Measurements from ENCODE around the gene CPPED1. TPM values are rescaled to one million over a fixed set of nuclear protein-coding genes. Genes with fewer than 3 reads are reported as not detected.

The CPPED1 gene
- total RNA-seq, 2 donors from 2014 or later = 14.8 to 38.4 TPM

DNA sequence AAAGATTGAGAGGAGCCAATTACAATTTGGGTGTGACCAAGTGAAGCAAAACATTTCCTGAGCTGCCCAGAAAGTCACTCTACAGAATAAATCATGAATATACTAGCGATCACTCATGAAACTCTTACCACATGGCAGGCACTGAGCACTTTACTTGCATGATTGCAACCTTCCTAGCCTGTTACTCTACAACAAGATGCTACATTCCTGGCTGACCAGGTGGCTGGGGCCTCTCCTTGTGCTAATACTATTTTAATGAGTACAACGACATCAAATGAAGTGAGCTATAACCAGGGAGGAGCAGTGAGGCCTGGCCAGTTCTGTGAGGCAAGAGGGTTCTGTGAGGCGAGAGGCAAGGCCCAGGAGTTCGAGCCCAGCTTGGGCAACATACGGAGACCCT is 75.2 kb downstream of the CPPED1 start:
- no peaks in the 10 kb centered on the region for H3K36me3 ChIP-seq
- no peaks in the 10 kb centered on the region for H3K27me3 ChIP-seq (replicated peaks; ENCODE audit: insufficient read depth)
- ATAC-seq (ENCODE audit: insufficient number of reproducible peaks, low FRiP score, low read depth) (no peak), DNase-seq (ENCODE audit: low spot score) (no peak)
- TF ChIP-seq, protein P1, sequence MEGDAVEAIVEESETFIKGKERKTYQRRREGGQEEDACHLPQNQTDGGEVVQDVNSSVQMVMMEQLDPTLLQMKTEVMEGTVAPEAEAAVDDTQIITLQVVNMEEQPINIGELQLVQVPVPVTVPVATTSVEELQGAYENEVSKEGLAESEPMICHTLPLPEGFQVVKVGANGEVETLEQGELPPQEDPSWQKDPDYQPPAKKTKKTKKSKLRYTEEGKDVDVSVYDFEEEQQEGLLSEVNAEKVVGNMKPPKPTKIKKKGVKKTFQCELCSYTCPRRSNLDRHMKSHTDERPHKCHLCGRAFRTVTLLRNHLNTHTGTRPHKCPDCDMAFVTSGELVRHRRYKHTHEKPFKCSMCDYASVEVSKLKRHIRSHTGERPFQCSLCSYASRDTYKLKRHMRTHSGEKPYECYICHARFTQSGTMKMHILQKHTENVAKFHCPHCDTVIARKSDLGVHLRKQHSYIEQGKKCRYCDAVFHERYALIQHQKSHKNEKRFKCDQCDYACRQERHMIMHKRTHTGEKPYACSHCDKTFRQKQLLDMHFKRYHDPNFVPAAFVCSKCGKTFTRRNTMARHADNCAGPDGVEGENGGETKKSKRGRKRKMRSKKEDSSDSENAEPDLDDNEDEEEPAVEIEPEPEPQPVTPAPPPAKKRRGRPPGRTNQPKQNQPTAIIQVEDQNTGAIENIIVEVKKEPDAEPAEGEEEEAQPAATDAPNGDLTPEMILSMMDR (IDR thresholded peaks at IDR 0.05) = no peak
- H3K9me3 ChIP-seq = peaks cover 15% of the 10 kb centered on the region
- H3K4me1 ChIP-seq (ENCODE audit: control insufficient read depth in 1 of 2, low read depth in 2 of 2) = peaks cover 0 to 8% of the 10 kb centered on the region in 2 donors
- H3K27ac ChIP-seq = no peak overlapping the region
- H3K4me3 ChIP-seq = no peak overlapping the region

GRCh38 chr16:12724226-12724625 is 79.5 kb downstream of the CPPED1 start:
- ATAC-seq (ENCODE audit: insufficient number of reproducible peaks, low FRiP score, low read depth) = no peak
- TF ChIP-seq, protein P1 (IDR thresholded peaks at IDR 0.05) = no peak
- DNase-seq (ENCODE audit: low spot score) = no peak

DNA sequence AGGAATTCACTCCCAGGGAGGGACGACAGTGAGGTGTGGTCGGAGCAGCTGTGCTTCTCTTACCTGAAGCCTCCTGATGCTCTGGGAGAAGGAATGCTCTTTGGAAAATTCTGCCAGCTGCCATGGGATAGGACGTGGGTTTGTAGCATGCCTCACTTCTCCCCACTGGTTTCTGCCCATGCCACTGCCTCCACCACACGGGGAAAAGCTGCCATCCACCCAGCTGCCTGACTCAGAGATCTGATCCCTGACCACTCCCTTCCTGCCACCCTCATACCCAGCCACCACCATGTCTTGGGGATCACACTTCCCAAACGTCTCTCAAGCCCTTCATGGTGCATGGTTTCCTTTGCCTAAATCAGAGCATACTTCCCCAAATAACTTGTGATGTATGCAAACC is 80.0 kb downstream of the CPPED1 start:
- H3K27ac ChIP-seq = no peak overlapping the region
- DNase-seq (ENCODE audit: low spot score) (no peak), ATAC-seq (ENCODE audit: insufficient number of reproducible peaks, low FRiP score, low read depth) (no peak)
- no peaks in the 10 kb centered on the region for H3K4me1 ChIP-seq (ENCODE audit: control insufficient read depth in 1 of 2, low read depth in 2 of 2)
- H3K36me3 ChIP-seq = peaks cover 3% of the 10 kb centered on the region
- H3K4me3 ChIP-seq = no peak overlapping the region
- H3K27me3 ChIP-seq (replicated peaks; ENCODE audit: insufficient read depth) = no peaks in the 10 kb centered on the region
- H3K9me3 ChIP-seq = no peaks in the 10 kb centered on the region
- TF ChIP-seq, protein P1 (IDR thresholded peaks at IDR 0.05) = no peak

More at GRCh38 chr16:12724226-12724625, 79.5 kb downstream of the CPPED1 start:
- Histone ChIP-seq H3K9me3 (no peaks in the 10 kb centered on the region), H3K27ac (no peak overlapping the region), H3K36me3 (peaks cover 3% of the 10 kb centered on the region), H3K27me3 (replicated peaks; ENCODE audit: insufficient read depth) (no peaks in the 10 kb centered on the region), H3K4me3 (no peak overlapping the region), H3K4me1 (ENCODE audit: control insufficient read depth in 1 of 2, low read depth in 2 of 2) (no peaks in the 10 kb centered on the region)

GRCh38 chr16:12721841-12722421 is 81.8 kb downstream of the CPPED1 start:
- DNase-seq (ENCODE audit: low spot score) (no peak), ATAC-seq (ENCODE audit: insufficient number of reproducible peaks, low FRiP score, low read depth) (no peak)
- H3K27me3 ChIP-seq (replicated peaks; ENCODE audit: insufficient read depth) = no peaks in the 10 kb centered on the region
- H3K9me3 ChIP-seq = no peaks in the 10 kb centered on the region
- peaks cover 3% of the 10 kb centered on the region for H3K36me3 ChIP-seq
- no peak overlapping the region for H3K4me3 ChIP-seq
- no peaks in the 10 kb centered on the region for H3K4me1 ChIP-seq (ENCODE audit: control insufficient read depth in 1 of 2, low read depth in 2 of 2)
- TF ChIP-seq, protein P1 (IDR thresholded peaks at IDR 0.05) = no peak
- H3K27ac ChIP-seq = no peak overlapping the region

DNA sequence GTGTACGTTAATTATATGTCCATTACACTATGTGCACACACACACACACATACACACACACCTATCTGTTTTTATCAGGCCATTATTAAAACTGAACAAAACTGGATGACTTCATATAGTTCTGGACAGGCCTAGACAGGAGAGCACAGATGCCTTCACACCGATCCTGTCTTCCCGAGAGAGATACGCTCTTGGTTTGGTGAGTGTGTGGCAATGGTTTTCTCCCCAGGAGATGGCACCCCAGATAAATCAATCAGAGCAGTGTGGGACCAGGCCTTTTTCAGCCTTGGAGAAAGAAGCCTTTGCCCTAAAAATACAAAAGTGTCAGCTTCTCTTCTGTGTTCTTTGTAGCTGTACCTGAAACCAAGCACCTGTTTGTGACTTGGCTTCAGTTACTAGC is 83.7 kb downstream of the CPPED1 start:
- Histone ChIP-seq H3K9me3 (peaks cover under 1% of the 10 kb centered on the region), H3K36me3 (peaks cover 3% of the 10 kb centered on the region), H3K27me3 (replicated peaks; ENCODE audit: insufficient read depth) (no peaks in the 10 kb centered on the region), H3K27ac (no peak overlapping the region), H3K4me1 (ENCODE audit: control insufficient read depth in 1 of 2, low read depth in 2 of 2) (no peaks in the 10 kb centered on the region), H3K4me3 (no peak overlapping the region)
- ATAC-seq (ENCODE audit: insufficient number of reproducible peaks, low FRiP score, low read depth) (no peak), DNase-seq (ENCODE audit: low spot score) (no peak)
- TF ChIP-seq, protein P1 (IDR thresholded peaks at IDR 0.05) = no peak
